PC-9 (cell line): ENCODE data around the gene MRAP2. TPM values are rescaled to one million over a fixed set of nuclear protein-coding genes. Genes with fewer than 3 reads are reported as not detected.

Experiments used
- BruUV-seq: library from RNA; stranded (reverse); fragments of 400-500 nt; replicated peaks from 2 replicates; lab custom pipeline; 2021; lab: Mats Ljungman, UMichigan
- CTCF ChIA-PET: fragments of 300-600 bp; sonication (Branson Sonifier 250); formaldehyde crosslinking; loops from one replicate; lab custom pipeline; 2022; ENCODE audit warnings: antibody characterized with exemption; lab: Charles Lee
- POLR2A ChIA-PET: fragments of 300-600 bp; sonication (Branson Sonifier 250); formaldehyde crosslinking; loops from one replicate; lab custom pipeline; 2022; ENCODE audit warnings: antibody characterized with exemption; ENCODE audit not compliant: unreplicated experiment; lab: Charles Lee
- DNase-seq, 2 experiments: peaks; one replicate each; pipeline versions ENCODE4 v3.0.0 to v3.0.0-alpha.2; 2015 to 2022; ENCODE audit warnings: mixed read lengths in 1 of 2
- H2AFZ ChIP-seq: fragments of 200-600 bp; sonication (generic); 2 replicates; pipeline ENCODE4 v1.8.1; 2017; ENCODE audit warnings: antibody characterized with exemption
- H3F3A ChIP-seq: fragments of 200-600 bp; sonication (generic); 2 replicates; pipeline ENCODE4 v1.8.1; 2017; ENCODE audit warnings: antibody characterized with exemption, mild to moderate bottlenecking, low read depth; ENCODE audit not compliant: insufficient read depth
- H3K27ac ChIP-seq: fragments of 200-600 bp; sonication (generic); 2 replicates; pipeline ENCODE4 v1.6.1; 2016; ENCODE audit warnings: mixed run types
- H3K27me3 ChIP-seq: fragments of 200-600 bp; sonication (generic); 2 replicates; pipeline ENCODE4 v1.6.1; 2016; ENCODE audit warnings: low read depth, mixed run types; ENCODE audit not compliant: insufficient read depth
- H3K36me3 ChIP-seq: fragments of 200-600 bp; sonication (generic); 2 replicates; pipeline ENCODE4 v1.6.1; 2016; ENCODE audit warnings: low read depth, mixed run types
- H3K4me1 ChIP-seq: fragments of 200-600 bp; sonication (generic); replicated peaks from 2 replicates; pipeline ENCODE4 v1.6.1; 2016; ENCODE audit warnings: mixed run types; ENCODE audit not compliant: insufficient read depth
- H3K4me2 ChIP-seq: fragments of 200-600 bp; sonication (generic); 2 replicates; pipeline ENCODE4 v1.6.1; 2017; ENCODE audit warnings: mixed run types
- H3K4me3 ChIP-seq: fragments of 200-600 bp; sonication (generic); 2 replicates; pipeline ENCODE4 v1.6.1; 2016; ENCODE audit warnings: mixed run types
- H3K79me2 ChIP-seq: fragments of 200-600 bp; sonication (generic); 2 replicates; pipeline ENCODE4 v1.6.1; 2017; ENCODE audit warnings: low read depth, mixed run types
- H3K9me2 ChIP-seq: fragments of 200-600 bp; sonication (generic); 2 replicates; pipeline ENCODE4 v1.8.1; 2017; ENCODE audit warnings: mild to moderate bottlenecking; ENCODE audit not compliant: insufficient read depth
- H3K9me3 ChIP-seq: fragments of 200-600 bp; sonication (generic); 2 replicates; pipeline ENCODE4 v1.8.1; 2016; ENCODE audit warnings: low read depth; ENCODE audit not compliant: insufficient read depth
- H4K20me1 ChIP-seq: fragments of 200-600 bp; sonication (generic); 2 replicates; pipeline ENCODE4 v1.8.1; 2017; ENCODE audit not compliant: insufficient read depth
- EZH2 ChIP-seq: fragments of 200-600 bp; sonication (generic); IDR thresholded peaks from 2 replicates; pipeline ENCODE4 v1.8.0; 2017; ENCODE audit warnings: antibody characterized with exemption, low read depth
- intact Hi-C: fragments of 100-400 bp; cut with micrococcal nuclease; formaldehyde crosslinking; loops from one replicate; pipeline ENCODE4 v1.10.0; 2022; ENCODE audit not compliant: unreplicated experiment
- total RNA-seq: library from RNA; stranded (reverse); gene quantifications from 2 replicates; pipeline ENCODE4 v1.2.3, GENCODE V29; 2021
- TF ChIP-seq, protein P1 (sequence below): fragments of 200-600 bp; sonication (generic); conservative IDR thresholded peaks from 2 replicates; pipeline ENCODE4 v1.6.1; 2017; ENCODE audit warnings: mixed run types, antibody characterized with exemption, mild to moderate bottlenecking, moderate library complexity

Gene MRAP2
- total RNA-seq, 1 experiment from 2014 or later, result not detected

GRCh38 chr6:84089552-84089951 lies 56.0 kb downstream of the MRAP2 start:
- ChIA-PET CTCF (no interaction called here), POLR2A (no interaction called here)
- Histone ChIP-seq H3K4me3 (no peak overlapping the region), H3K4me1 (no peaks in the 10 kb centered on the region), H3K4me2 (no peak overlapping the region), H3K79me2 (no peaks in the 10 kb centered on the region), H2AFZ (no peak overlapping the region), H3K9me3 (no peaks in the 10 kb centered on the region), H3F3A (no peaks in the 10 kb centered on the region), H3K9me2 (no peaks in the 10 kb centered on the region), H3K27ac (no peak overlapping the region), H4K20me1 (no peaks in the 10 kb centered on the region), H3K36me3 (no peaks in the 10 kb centered on the region), H3K27me3 (no peaks in the 10 kb centered on the region)
- TF ChIP-seq, protein P1, sequence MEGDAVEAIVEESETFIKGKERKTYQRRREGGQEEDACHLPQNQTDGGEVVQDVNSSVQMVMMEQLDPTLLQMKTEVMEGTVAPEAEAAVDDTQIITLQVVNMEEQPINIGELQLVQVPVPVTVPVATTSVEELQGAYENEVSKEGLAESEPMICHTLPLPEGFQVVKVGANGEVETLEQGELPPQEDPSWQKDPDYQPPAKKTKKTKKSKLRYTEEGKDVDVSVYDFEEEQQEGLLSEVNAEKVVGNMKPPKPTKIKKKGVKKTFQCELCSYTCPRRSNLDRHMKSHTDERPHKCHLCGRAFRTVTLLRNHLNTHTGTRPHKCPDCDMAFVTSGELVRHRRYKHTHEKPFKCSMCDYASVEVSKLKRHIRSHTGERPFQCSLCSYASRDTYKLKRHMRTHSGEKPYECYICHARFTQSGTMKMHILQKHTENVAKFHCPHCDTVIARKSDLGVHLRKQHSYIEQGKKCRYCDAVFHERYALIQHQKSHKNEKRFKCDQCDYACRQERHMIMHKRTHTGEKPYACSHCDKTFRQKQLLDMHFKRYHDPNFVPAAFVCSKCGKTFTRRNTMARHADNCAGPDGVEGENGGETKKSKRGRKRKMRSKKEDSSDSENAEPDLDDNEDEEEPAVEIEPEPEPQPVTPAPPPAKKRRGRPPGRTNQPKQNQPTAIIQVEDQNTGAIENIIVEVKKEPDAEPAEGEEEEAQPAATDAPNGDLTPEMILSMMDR, result no peak
- TF ChIP-seq EZH2, result no peak
- no peak for DNase-seq
- intact Hi-C loops, result no loop called here
- BruUV-seq, result no TSS peak

DNA sequence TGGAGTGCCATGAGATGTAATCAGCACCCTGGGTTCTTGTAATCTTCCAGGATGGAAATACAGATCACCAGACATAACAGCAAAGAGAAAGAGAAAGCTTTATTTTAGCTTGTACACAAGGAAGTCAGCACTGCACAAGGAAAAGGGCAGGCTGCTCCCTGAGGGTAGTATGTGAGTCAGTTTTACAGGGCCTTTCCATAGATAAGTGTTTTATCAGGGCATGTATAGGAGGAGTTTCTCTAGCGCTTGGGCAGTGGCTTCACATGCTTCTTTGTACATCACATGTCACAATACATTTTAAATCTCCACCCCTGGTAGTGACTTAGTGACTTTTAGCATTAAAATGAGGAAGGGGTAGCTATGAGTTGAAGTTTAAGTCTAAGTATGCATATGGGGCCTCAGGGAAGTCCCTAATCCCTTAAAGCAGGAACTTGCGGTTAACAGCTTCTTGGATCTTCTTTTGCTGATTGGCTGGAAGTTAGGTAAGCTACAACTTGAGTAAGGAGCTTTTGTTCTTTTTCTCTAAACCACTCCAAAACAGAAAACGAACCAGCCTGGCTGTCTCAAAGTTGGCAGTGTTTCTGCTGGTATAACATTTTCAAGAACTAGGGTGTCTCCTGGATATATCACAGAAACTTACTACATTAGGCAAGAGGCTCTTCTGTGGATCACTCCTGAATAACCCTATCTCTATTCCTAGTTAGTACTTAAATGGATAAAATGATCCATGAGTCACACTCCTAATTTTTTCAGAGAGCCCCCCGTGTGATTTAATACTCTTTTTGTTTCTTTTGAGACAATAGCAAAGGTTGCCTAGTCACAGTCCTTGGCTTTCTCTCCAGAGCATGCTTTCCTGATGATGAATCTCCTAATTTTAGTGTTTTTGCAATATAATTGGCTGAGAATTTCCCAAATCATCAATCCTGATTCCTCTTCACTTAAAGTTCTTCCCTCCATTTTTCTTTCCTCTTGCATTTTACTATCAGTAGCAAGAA lies 60.2 kb downstream of the MRAP2 start:
- ChIA-PET CTCF (no interaction called here), POLR2A (no interaction called here)
- H3K27ac ChIP-seq, result no peak overlapping the region
- no peaks in the 10 kb centered on the region for H3F3A ChIP-seq
- no peaks in the 10 kb centered on the region for H3K27me3 ChIP-seq
- no peaks in the 10 kb centered on the region for H3K9me3 ChIP-seq
- H3K9me2 ChIP-seq, result no peaks in the 10 kb centered on the region
- intact Hi-C loops, result no loop called here
- no TSS peak for BruUV-seq
- no peak for TF ChIP-seq EZH2
- TF ChIP-seq, protein P1, result no peak
- H4K20me1 ChIP-seq, result no peaks in the 10 kb centered on the region
- H3K79me2 ChIP-seq, result no peaks in the 10 kb centered on the region
- H2AFZ ChIP-seq, result no peak overlapping the region
- H3K36me3 ChIP-seq, result no peaks in the 10 kb centered on the region
- DNase-seq, result no peak
- no peak overlapping the region for H3K4me2 ChIP-seq
- no peak overlapping the region for H3K4me3 ChIP-seq
- H3K4me1 ChIP-seq, result no peaks in the 10 kb centered on the region

- Histone ChIP-seq H3F3A (no peaks in the 10 kb centered on the region), H3K9me3 (no peaks in the 10 kb centered on the region), H3K9me2 (no peaks in the 10 kb centered on the region), H3K79me2 (no peaks in the 10 kb centered on the region), H3K27me3 (no peaks in the 10 kb centered on the region), H3K4me3 (no peak overlapping the region), H3K4me2 (no peak overlapping the region), H3K27ac (no peak overlapping the region), H2AFZ (no peak overlapping the region), H4K20me1 (no peaks in the 10 kb centered on the region), H3K36me3 (no peaks in the 10 kb centered on the region), H3K4me1 (no peaks in the 10 kb centered on the region)
- no TSS peak for BruUV-seq
- CTCF ChIA-PET, result no interaction called here
- intact Hi-C loops, result no loop called here
- no peak for DNase-seq
- TF ChIP-seq, protein P1, result no peak
- no peak for TF ChIP-seq EZH2
- POLR2A ChIA-PET, result no interaction called here
Observed at GRCh38 chr6:84095156-84095555, 61.6 kb downstream of the MRAP2 start.
